Body of pancreas (tissue), 4 donors: ENCODE data around the gene GPX3. TPM values are rescaled to one million over a fixed set of nuclear protein-coding genes. Genes with fewer than 3 reads are reported as not detected.

ENCODE experiments used
- ATAC-seq: fragments of 150-250 bp; one replicate; pipeline ENCODE4 v1.9.1; 2016
- DNase-seq, 4 donors: peaks; one replicate each; pipeline ENCODE4 v3.0.0-alpha.2; 2019
- H3K27ac ChIP-seq, 4 donors: fragments of 200-600 bp; sonication (generic); 1 replicate in 3 of 4; 2 replicates in 1 of 4; pipeline versions ENCODE4 v1.5.1 to v1.6.1; 2016 to 2019; ENCODE audit warnings: mild to moderate bottlenecking in 1 of 4, mixed read lengths in 1 of 4, moderate library complexity in 1 of 4
- H3K27me3 ChIP-seq, 2 donors: fragments of 200-600 bp; sonication (generic); one replicate each; pipeline ENCODE4 v1.6.0; 2016; ENCODE audit warnings: mild to moderate bottlenecking in 1 of 2
- H3K36me3 ChIP-seq, 2 donors: fragments of 200-600 bp; sonication (generic); replicated peaks in 1 of 2; 2 replicates each; pipeline ENCODE4 v1.5.1; 2016; ENCODE audit warnings: low read depth in 2 of 2; ENCODE audit not compliant: insufficient read depth in 1 of 2
- H3K4me1 ChIP-seq: fragments of 200-600 bp; sonication (generic); one replicate; pipeline ENCODE4 v1.6.0; 2016
- H3K4me3 ChIP-seq, 2 donors: fragments of 200-600 bp; sonication (generic); 1 replicate in 1 of 2; 2 replicates in 1 of 2; pipeline ENCODE4 v1.5.1; 2016 to 2019
- H3K9me3 ChIP-seq, 3 donors: fragments of 200-600 bp; sonication (generic); 1 replicate in 2 of 3; 2 replicates in 1 of 3; pipeline ENCODE4 v1.5.1; 2016
- CTCF ChIP-seq, 7 experiments: fragments of 450-650 bp in 4 of 7; fragments of 200-600 bp in 3 of 7; sonication (generic) in 3 of 7; IDR thresholded peaks; one replicate each; pipeline ENCODE4 v1.5.1; 2016 to 2019; ENCODE audit warnings: antibody characterized with exemption in 7 of 7
- POLR2A ChIP-seq, 3 donors: fragments of 450-650 bp; IDR thresholded peaks; one replicate each; pipeline ENCODE4 v1.6.1; 2016; ENCODE audit warnings: antibody characterized with exemption in 3 of 3, mild to moderate bottlenecking in 2 of 3
- WGBS, 2 donors: methylation state at CpG; one replicate each; pipeline ENCODE4 v1.1.5; 2017; 5-methylcytosine and 5-hydroxymethylcytosine counted together
- intact Hi-C: fragments of 100-400 bp; cut with DNase I; formaldehyde crosslinking; loops from one replicate; pipeline ENCODE4 v1.15.1; 2023
- total RNA-seq, 2 donors: library from RNA; depleted of rRNA; stranded (reverse); fragments of >200 nt; gene quantifications; one replicate each; pipeline ENCODE4 v1.1.0, GENCODE V29; 2016

Gene GPX3
- total RNA-seq, 2 donors from 2014 or later = 686 to 1,482 TPM

- H3K4me1 ChIP-seq = no peaks in the 10 kb centered on the region
- peak overlapping the region in 3 of 4 donors; percentile 31 to 45 (median 34) for H3K27ac ChIP-seq
- no peaks in the 10 kb centered on the region for H3K27me3 ChIP-seq
- no peak for TF ChIP-seq CTCF (IDR thresholded peaks at IDR 0.05)
- 53 to 60% methylated on average over 5 of the region's 5 CpGs for WGBS, 2 donors
- ATAC-seq = peak; percentile 38
- H3K36me3 ChIP-seq = no peaks in the 10 kb centered on the region
- intact Hi-C loops = no loop called here
- DNase-seq = peak in 2 of 4 donors; percentile 42 to 45
- no peak overlapping the region for H3K4me3 ChIP-seq
- H3K9me3 ChIP-seq = no peaks in the 10 kb centered on the region
Measured at GRCh38 chr5:151005187-151005949, 15.0 kb upstream of the GPX3 start.

- Histone ChIP-seq H3K36me3 (no peaks in the 10 kb centered on the region), H3K9me3 (no peaks in the 10 kb centered on the region), H3K27ac (peak overlapping the region in 3 of 4 donors; percentile 34 to 61 (median 46)), H3K4me1 (no peaks in the 10 kb centered on the region), H3K27me3 (no peaks in the 10 kb centered on the region), H3K4me3 (no peak overlapping the region)
- TF ChIP-seq CTCF (IDR thresholded peaks at IDR 0.05) (no peak), POLR2A (IDR thresholded peaks at IDR 0.05) (no peak)
- peak; percentile 36 to 76 (median 60) for DNase-seq
- 55 to 62% methylated on average over 7 of the region's 7 CpGs for WGBS, 2 donors
- ATAC-seq = peak; percentile 62
- intact Hi-C loops = no loop called here
Measured at GRCh38 chr5:151005950-151006576, 14.3 kb upstream of the GPX3 start.

- intact Hi-C loops = no loop called here
- DNase-seq (no peak), ATAC-seq (no peak)
- H3K9me3 ChIP-seq = no peaks in the 10 kb centered on the region
- TF ChIP-seq CTCF (IDR thresholded peaks at IDR 0.05) = no peak
- no peak for TF ChIP-seq POLR2A (IDR thresholded peaks at IDR 0.05)
- no peaks in the 10 kb centered on the region for H3K27me3 ChIP-seq
- no peaks in the 10 kb centered on the region for H3K4me1 ChIP-seq
- no peak overlapping the region for H3K4me3 ChIP-seq
- 75 to 82% methylated on average over 5 of the region's 5 CpGs for WGBS, 2 donors
- H3K36me3 ChIP-seq = no peaks in the 10 kb centered on the region
- peak overlapping the region in 2 of 4 donors; percentile 46 to 61 for H3K27ac ChIP-seq
Measured at GRCh38 chr5:151006704-151007334, 13.6 kb upstream of the GPX3 start.

GRCh38 chr5:151007430-151008209 is 12.8 kb upstream of the GPX3 start:
- no peak for ATAC-seq
- Histone ChIP-seq H3K4me1 (no peaks in the 10 kb centered on the region), H3K36me3 (no peaks in the 10 kb centered on the region), H3K9me3 (no peaks in the 10 kb centered on the region), H3K27ac (no peak overlapping the region), H3K4me3 (no peak overlapping the region), H3K27me3 (no peaks in the 10 kb centered on the region)
- no peak for TF ChIP-seq POLR2A (IDR thresholded peaks at IDR 0.05)
- TF ChIP-seq CTCF (IDR thresholded peaks at IDR 0.05) = no peak
- WGBS, 2 donors = 80% methylated on average over 7 of the region's 7 CpGs
- intact Hi-C loops = no loop called here
- no peak for DNase-seq
